ENCODE measurements around the gene GAS2L2.

DNA sequence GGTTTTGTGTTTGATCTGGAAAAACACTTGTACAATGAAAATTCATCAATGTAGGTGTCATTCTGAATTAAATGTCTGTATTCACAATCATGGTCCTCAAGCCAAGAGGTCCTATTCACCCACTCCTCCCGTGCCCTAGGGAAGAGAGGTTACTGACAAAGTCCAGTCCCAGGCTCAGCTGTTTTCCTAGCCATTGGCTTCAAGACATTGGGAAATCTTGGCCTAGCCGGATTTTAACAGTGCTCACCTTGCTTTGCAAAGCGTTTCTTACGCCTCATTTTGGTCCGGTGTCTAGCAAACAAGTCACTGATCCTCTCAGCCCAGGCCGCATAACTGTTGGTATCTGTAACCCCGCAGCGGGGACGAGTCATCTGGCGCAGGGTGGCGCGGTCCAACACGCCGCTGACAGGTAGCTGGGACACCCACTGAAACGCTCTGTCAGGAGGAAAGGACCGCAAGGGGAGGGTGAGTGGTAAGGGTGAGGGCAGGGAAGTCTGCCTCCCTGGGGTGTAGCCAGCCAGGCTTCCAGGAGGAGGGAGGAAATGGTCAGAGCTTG, 25.7 kb upstream of the GAS2L2 start:
- TF ChIP-seq, protein P1, sequence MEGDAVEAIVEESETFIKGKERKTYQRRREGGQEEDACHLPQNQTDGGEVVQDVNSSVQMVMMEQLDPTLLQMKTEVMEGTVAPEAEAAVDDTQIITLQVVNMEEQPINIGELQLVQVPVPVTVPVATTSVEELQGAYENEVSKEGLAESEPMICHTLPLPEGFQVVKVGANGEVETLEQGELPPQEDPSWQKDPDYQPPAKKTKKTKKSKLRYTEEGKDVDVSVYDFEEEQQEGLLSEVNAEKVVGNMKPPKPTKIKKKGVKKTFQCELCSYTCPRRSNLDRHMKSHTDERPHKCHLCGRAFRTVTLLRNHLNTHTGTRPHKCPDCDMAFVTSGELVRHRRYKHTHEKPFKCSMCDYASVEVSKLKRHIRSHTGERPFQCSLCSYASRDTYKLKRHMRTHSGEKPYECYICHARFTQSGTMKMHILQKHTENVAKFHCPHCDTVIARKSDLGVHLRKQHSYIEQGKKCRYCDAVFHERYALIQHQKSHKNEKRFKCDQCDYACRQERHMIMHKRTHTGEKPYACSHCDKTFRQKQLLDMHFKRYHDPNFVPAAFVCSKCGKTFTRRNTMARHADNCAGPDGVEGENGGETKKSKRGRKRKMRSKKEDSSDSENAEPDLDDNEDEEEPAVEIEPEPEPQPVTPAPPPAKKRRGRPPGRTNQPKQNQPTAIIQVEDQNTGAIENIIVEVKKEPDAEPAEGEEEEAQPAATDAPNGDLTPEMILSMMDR (IDR thresholded peaks at IDR 0.05), result no peak
- no peak for TF ChIP-seq EZH2 (IDR thresholded peaks at IDR 0.05; ENCODE audit: borderline replicate concordance, insufficient read depth, low read depth, low read length, poor library complexity, severe bottlenecking)
